Neural progenitor cell (in vitro differentiated cells): Measurements from ENCODE around the gene UBE2O. TPM values are rescaled to one million over a fixed set of nuclear protein-coding genes. Genes with fewer than 3 reads are reported as not detected.
A peak's percentile ranks its signal among the peaks of the same experiment; 100 is the strongest.
"Not testable (repeated sequence)": the region's sequence is repeated elsewhere in the genome, so short reads cannot be mapped to it uniquely, and the experiment has no call there.

Experiments used
- DNase-seq: peaks from one replicate; pipeline ENCODE4 v3.0.0-alpha.2; 2016; ENCODE audit warnings: low spot score
- H2AFZ ChIP-seq: fragments of 200-600 bp; sonication (generic); replicated peaks from 2 replicates; pipeline ENCODE4 v1.6.1; 2016; ENCODE audit warnings: antibody characterized with exemption
- H3F3A ChIP-seq: fragments of 200-600 bp; sonication (generic); 2 replicates; pipeline ENCODE4 v1.6.1; 2016; ENCODE audit warnings: antibody characterized with exemption, low read depth
- H3K27ac ChIP-seq: fragments of 200-600 bp; sonication (generic); 2 replicates; pipeline ENCODE4 v1.5.1; 2016; ENCODE audit warnings: mild to moderate bottlenecking
- H3K27me3 ChIP-seq: fragments of 200-600 bp; sonication (generic); 2 replicates; pipeline ENCODE4 v1.6.1; 2016; ENCODE audit warnings: mild to moderate bottlenecking, moderate library complexity
- H3K36me3 ChIP-seq: fragments of 200-600 bp; sonication (generic); 2 replicates; pipeline ENCODE4 v1.5.1; 2016
- H3K4me1 ChIP-seq: fragments of 200-600 bp; sonication (generic); 2 replicates; pipeline ENCODE4 v1.6.1; 2016; ENCODE audit warnings: mixed run types
- H3K4me2 ChIP-seq: fragments of 200-600 bp; sonication (generic); 2 replicates; pipeline ENCODE4 v1.6.1; 2016
- H3K4me3 ChIP-seq: fragments of 200-600 bp; sonication (generic); 2 replicates; pipeline ENCODE4 v1.5.1; 2016
- H3K79me2 ChIP-seq: fragments of 200-600 bp; sonication (generic); 2 replicates; pipeline ENCODE4 v1.6.1; 2016; ENCODE audit warnings: low read depth
- H3K9ac ChIP-seq: fragments of 200-600 bp; sonication (generic); 2 replicates; pipeline ENCODE4 v1.6.1; 2016
- H3K9me3 ChIP-seq: fragments of 200-600 bp; sonication (generic); 2 replicates; pipeline ENCODE4 v1.5.1; 2016; ENCODE audit warnings: low read depth
- H4K20me1 ChIP-seq: fragments of 200-600 bp; sonication (generic); 2 replicates; pipeline ENCODE4 v1.6.1; 2016; ENCODE audit warnings: low read depth
- H3K27ac Mint-ChIP-seq: 3 replicates; pipeline ENCODE4 v1.8.0; 2021; ENCODE audit warnings: mixed read lengths
- H3K27me3 Mint-ChIP-seq: 2 replicates; pipeline ENCODE4 v1.8.0; 2022; ENCODE audit warnings: low read depth, mild to moderate bottlenecking, inconsistent platforms, moderate library complexity, mixed read lengths; ENCODE audit not compliant: insufficient read depth
- H3K36me3 Mint-ChIP-seq: 3 replicates; pipeline ENCODE4 v1.8.0; 2021; ENCODE audit warnings: mixed read lengths
- H3K4me1 Mint-ChIP-seq: 3 replicates; pipeline ENCODE4 v1.8.0; 2021; ENCODE audit warnings: mixed read lengths
- H3K4me3 Mint-ChIP-seq: 3 replicates; pipeline ENCODE4 v1.8.0; 2021; ENCODE audit warnings: mild to moderate bottlenecking, moderate library complexity, mixed read lengths
- H3K9me3 Mint-ChIP-seq: 3 replicates; pipeline ENCODE4 v1.8.0; 2020; ENCODE audit warnings: mixed read lengths
- EZH2 ChIP-seq: fragments of 200-600 bp; sonication (generic); IDR thresholded peaks from 2 replicates; pipeline ENCODE4 v1.6.1; 2017; ENCODE audit warnings: antibody characterized with exemption, mild to moderate bottlenecking, moderate library complexity
- EZH2phosphoT487 ChIP-seq: fragments of 200-600 bp; sonication (generic); IDR thresholded peaks from 2 replicates; pipeline ENCODE4 v1.6.1; 2017; ENCODE audit warnings: antibody characterized with exemption
- total RNA-seq: library from RNA; depleted of rRNA; stranded (reverse); fragments of >200 nt; gene quantifications from 2 replicates; pipeline ENCODE4 v1.2.3, GENCODE V29; 2015; ENCODE audit warnings: low replicate concordance
- TF ChIP-seq, protein P1 (sequence below): fragments of 200-600 bp; sonication (generic); IDR thresholded peaks from 2 replicates; pipeline ENCODE4 v1.5.1; 2017; ENCODE audit warnings: antibody characterized with exemption, mild to moderate bottlenecking

UBE2O gene
- total RNA-seq, 1 donor from 2014 or later: 20.6 TPM

GRCh38 chr17:76363107-76363842 lies 89.7 kb downstream of the UBE2O start:
- no peak overlapping the region for H3K4me3 Mint-ChIP-seq
- peaks cover 13% of the 10 kb centered on the region for H3K36me3 Mint-ChIP-seq
- H3K4me1 Mint-ChIP-seq: peaks cover 32% of the 10 kb centered on the region
- no peak for DNase-seq
- H3K4me3 ChIP-seq: no peak overlapping the region
- H3K27ac Mint-ChIP-seq: no peak overlapping the region
- H3K4me1 ChIP-seq: peaks cover 7% of the 10 kb centered on the region
- no peaks in the 10 kb centered on the region for H3K9me3 Mint-ChIP-seq
- H4K20me1 ChIP-seq: no peaks in the 10 kb centered on the region
- H3K9me3 ChIP-seq: no peaks in the 10 kb centered on the region
- H3K27me3 ChIP-seq: no peaks in the 10 kb centered on the region
- no peak for TF ChIP-seq EZH2
- TF ChIP-seq EZH2phosphoT487: no peak
- TF ChIP-seq, protein P1, sequence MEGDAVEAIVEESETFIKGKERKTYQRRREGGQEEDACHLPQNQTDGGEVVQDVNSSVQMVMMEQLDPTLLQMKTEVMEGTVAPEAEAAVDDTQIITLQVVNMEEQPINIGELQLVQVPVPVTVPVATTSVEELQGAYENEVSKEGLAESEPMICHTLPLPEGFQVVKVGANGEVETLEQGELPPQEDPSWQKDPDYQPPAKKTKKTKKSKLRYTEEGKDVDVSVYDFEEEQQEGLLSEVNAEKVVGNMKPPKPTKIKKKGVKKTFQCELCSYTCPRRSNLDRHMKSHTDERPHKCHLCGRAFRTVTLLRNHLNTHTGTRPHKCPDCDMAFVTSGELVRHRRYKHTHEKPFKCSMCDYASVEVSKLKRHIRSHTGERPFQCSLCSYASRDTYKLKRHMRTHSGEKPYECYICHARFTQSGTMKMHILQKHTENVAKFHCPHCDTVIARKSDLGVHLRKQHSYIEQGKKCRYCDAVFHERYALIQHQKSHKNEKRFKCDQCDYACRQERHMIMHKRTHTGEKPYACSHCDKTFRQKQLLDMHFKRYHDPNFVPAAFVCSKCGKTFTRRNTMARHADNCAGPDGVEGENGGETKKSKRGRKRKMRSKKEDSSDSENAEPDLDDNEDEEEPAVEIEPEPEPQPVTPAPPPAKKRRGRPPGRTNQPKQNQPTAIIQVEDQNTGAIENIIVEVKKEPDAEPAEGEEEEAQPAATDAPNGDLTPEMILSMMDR: no peak
- no peak overlapping the region for H3K9ac ChIP-seq
- H3F3A ChIP-seq: peaks cover 2% of the 10 kb centered on the region
- no peak overlapping the region for H3K27ac ChIP-seq
- no peaks in the 10 kb centered on the region for H3K79me2 ChIP-seq
- H3K27me3 Mint-ChIP-seq: peaks cover 2% of the 10 kb centered on the region
- H3K36me3 ChIP-seq: no peaks in the 10 kb centered on the region
- no peak overlapping the region for H3K4me2 ChIP-seq
- H2AFZ ChIP-seq: no peak overlapping the region

GRCh38 chr17:76360461-76360860 lies 92.5 kb downstream of the UBE2O start:
- H3K9me3 Mint-ChIP-seq: no peaks in the 10 kb centered on the region
- H3K9ac ChIP-seq: no peak overlapping the region
- H3K36me3 Mint-ChIP-seq: peaks cover 6% of the 10 kb centered on the region

GRCh38 chr17:76359776-76360175 lies 93.2 kb downstream of the UBE2O start:
- H4K20me1 ChIP-seq, H2AFZ ChIP-seq, H3K9ac ChIP-seq, H3K36me3 ChIP-seq, H3K4me1 ChIP-seq, H3K4me3 Mint-ChIP-seq, H3K9me3 ChIP-seq, H3K27ac ChIP-seq, DNase-seq, H3K27ac Mint-ChIP-seq, H3K4me3 ChIP-seq, H3K27me3 ChIP-seq, H3K79me2 ChIP-seq, H3K9me3 Mint-ChIP-seq, H3K27me3 Mint-ChIP-seq, H3K36me3 Mint-ChIP-seq, H3K4me2 ChIP-seq, H3F3A ChIP-seq: not testable (repeated sequence)
- H3K4me1 Mint-ChIP-seq: peaks cover 29% of the 10 kb centered on the region

More at GRCh38 chr17:76360461-76360860, 92.5 kb downstream of the UBE2O start:
- no peak overlapping the region for H3K27ac ChIP-seq
- Mint-ChIP-seq H3K4me3 (no peak overlapping the region), H3K27me3 (peaks cover 3% of the 10 kb centered on the region), H3K4me1 (peaks cover 27% of the 10 kb centered on the region), H3K27ac (peak overlapping the region; percentile 65)
- H3K4me3 ChIP-seq: no peak overlapping the region
- no peaks in the 10 kb centered on the region for H4K20me1 ChIP-seq
- H2AFZ ChIP-seq: no peak overlapping the region
- no peak overlapping the region for H3K4me2 ChIP-seq
- H3F3A ChIP-seq: peaks cover 2% of the 10 kb centered on the region
- TF ChIP-seq EZH2phosphoT487 (no peak), EZH2 (no peak)
- TF ChIP-seq, protein P1: no peak
- no peaks in the 10 kb centered on the region for H3K9me3 ChIP-seq
- H3K36me3 ChIP-seq: no peaks in the 10 kb centered on the region
- no peaks in the 10 kb centered on the region for H3K27me3 ChIP-seq
- H3K79me2 ChIP-seq: no peaks in the 10 kb centered on the region
- peaks cover 7% of the 10 kb centered on the region for H3K4me1 ChIP-seq
- no peak for DNase-seq

GRCh38 chr17:76359375-76359774 lies 93.6 kb downstream of the UBE2O start:
- no peak overlapping the region for H3K4me3 Mint-ChIP-seq

More at GRCh38 chr17:76359375-76359774, 93.6 kb downstream of the UBE2O start:
- Histone ChIP-seq H3K9ac (no peak overlapping the region), H3K27me3 (no peaks in the 10 kb centered on the region), H3F3A (peaks cover 11% of the 10 kb centered on the region), H2AFZ (no peak overlapping the region), H3K4me1 (peaks cover 7% of the 10 kb centered on the region), H3K9me3 (no peaks in the 10 kb centered on the region), H3K36me3 (no peaks in the 10 kb centered on the region), H3K27ac (no peak overlapping the region), H3K4me2 (no peak overlapping the region), H3K79me2 (no peaks in the 10 kb centered on the region), H3K4me3 (no peak overlapping the region), H4K20me1 (no peaks in the 10 kb centered on the region)
- Mint-ChIP-seq H3K36me3 (peaks cover 2% of the 10 kb centered on the region), H3K27me3 (peaks cover 3% of the 10 kb centered on the region), H3K27ac (no peak overlapping the region), H3K4me1 (peaks cover 33% of the 10 kb centered on the region), H3K9me3 (no peaks in the 10 kb centered on the region)
- TF ChIP-seq, protein P1: no peak
- TF ChIP-seq EZH2: no peak
- no peak for TF ChIP-seq EZH2phosphoT487
- DNase-seq: no peak
